C1 segment of cervical spinal cord (tissue), 14 donors: Measurements from ENCODE around the gene SGCA.

ENCODE experiments used
- DNase-seq, 14 donors: peaks; one replicate each; lab custom pipeline; 2025; lab: John Stamatoyannopoulos, UW

Gene SGCA

DNA sequence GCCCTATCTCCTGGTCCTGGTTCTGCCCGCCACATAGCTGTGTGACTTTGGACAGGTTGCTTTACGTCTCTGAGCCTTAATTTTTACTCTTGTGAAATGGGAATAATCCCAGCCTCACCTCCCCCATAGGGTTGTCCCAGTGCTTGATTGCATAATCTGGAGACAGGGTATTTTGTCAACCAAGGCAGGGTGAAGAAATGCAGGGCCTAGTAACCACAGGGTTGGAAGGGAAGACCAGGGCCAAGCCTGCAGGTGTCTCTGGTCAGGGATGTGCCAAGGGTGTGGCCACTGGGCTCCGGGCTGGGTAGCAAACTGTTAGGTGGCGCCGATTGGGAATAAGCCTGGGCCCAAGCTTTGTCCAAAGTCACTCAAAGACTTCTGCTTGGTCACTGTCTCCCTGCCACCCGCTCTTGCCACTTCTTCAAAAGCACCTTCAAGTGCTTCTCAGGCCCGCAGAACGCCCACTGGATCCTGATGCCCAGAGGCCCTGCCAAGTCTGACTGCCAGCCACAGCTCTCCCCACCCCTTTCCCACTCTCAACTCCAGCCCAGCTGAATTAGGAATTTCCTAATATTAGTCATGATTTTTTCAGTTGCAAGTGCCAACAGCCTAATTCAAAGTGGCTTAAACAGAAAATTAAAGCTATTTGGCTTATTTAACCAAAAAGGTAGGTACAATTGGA is 56.2 kb downstream of the SGCA start:
- DNase-seq = peak in 3 of 14 donors; percentile 10 to 34 (median 30)

- DNase-seq = no peak
These were observed 57.1 kb downstream of the SGCA start for GRCh38 chr17:50222922-50223321.
